Astrocyte of the hippocampus (primary cell): ENCODE measurements around the gene FYN.
"Not testable (repeated sequence)": the region's sequence is repeated elsewhere in the genome, so short reads cannot be mapped to it uniquely, and the experiment has no call there.

ENCODE experiments used
- DNase-seq: peaks from one replicate; pipeline ENCODE4 v3.0.0; 2011; ENCODE audit warnings: low read depth, low spot score

FYN gene

DNA sequence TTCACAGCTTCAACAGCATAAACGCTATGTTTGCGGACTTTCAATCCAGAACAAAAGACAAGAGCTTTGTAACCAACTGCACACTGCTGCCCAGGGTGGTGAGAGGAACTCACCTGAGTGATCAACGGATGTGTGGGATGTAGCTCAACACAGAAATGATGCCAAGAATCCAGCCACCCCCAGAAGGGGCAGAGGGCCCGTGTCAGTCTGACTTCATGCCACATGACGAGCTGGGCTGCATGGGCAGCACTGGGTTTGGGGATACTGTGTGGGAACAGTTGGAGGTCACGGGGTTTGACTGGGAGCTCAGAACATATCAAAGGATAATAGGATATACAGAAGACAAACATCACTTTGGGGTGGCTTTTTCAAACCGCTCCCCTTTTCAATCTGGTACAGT, 188.2 kb downstream of the FYN start:
- no peak for DNase-seq

DNA sequence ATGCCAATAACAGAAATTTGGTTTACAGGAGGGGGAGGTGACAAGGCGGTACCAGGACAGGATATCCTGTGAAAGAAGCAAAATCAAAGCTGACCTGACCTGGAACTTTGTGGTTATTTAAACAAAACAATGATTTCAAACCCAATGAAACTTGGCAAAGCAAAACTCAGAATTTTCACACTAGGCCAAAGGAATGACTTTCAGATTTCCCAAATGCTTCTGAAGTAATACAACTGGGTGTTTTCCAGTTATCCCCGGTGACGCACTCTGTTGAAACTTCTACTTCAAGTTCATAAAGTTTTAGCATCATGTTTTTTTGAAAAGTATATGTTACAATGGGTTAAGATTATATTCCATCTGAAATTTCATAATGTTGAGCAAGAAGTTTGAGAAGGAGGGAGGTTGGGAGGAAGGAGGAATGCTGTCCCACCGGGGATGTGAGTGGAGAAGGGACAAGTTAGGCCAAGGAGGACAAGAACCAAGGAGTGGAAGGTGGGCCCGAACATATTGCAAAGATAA, 189.4 kb downstream of the FYN start:
- peak; percentile 84 for DNase-seq

DNA sequence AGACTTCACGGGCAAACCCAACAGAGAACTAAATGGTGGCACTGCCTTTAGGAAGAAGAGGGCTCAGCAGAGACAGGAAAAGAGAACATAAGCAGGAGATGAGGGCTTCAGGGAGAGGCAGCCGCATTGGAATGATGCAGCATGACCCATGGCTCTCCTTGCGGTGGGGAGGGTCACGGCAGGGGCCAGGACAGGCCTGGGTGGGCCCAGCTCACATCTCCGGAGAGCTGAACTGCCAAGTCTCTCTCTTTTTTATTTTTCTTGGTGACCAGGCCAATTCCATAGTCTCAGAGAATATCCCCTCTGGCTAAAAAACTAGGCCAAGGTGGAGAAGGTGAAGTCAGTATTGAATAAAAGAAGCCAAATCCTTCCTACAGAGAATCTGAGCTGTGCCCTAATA, 190.1 kb downstream of the FYN start:
- DNase-seq, result no peak

DNA sequence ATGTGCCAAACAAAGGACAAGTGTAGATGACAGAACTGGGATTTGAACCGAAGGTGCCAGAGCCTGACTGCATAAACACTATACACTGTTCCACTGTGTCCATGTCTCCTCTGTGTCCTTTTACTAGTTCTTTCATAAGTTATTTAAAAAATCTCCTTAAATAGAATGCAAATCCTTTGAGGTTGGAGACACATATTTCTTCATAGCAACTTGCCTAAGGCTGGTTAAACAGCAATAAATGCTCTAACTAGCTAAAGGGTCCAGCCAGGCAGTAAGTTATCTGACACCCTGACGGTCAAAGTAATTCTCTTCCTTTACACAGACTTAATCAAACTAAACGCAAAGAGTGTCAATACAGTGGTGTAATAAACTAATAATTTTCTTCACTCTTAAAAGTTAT, 191.4 kb downstream of the FYN start:
- peak; percentile 33 for DNase-seq

DNA sequence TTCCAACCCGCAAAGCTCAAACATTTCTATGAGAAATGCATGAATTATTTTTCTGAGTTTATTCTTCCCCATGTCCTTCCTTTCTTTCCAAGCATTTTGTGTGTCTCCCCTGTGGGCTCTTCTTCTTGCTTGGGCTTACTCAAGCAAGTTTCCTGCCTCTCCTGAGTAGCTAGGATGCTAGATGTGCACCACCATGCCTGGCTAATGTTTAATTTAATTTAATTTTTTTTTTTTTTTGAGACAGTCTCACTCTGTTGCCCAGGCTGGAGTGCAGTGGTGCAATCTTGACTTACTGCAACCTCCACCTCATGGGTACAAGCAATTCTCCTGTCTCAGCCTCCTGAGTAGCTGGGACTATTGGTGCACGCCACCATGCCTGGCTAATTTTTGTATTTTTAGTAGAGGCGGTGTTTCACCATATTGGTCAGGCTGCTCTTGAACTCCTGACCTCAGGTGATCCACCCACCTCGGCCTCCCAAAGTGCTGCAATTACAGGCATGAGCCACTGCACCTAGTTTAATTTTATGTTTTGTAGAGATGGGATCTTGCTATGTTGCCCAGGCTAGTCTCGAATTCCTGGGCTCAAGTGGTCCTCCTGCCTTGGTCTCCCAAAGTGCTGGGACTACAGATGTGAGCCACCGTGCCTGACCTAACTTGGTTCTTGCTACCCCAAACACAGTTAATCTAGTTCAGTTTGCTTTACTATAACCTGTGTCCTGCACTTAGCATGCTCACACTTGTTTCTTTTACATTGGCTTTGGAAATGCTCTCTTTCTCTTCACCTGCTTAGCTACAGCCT, 192.2 kb downstream of the FYN start:
- not testable (repeated sequence) for DNase-seq

DNA sequence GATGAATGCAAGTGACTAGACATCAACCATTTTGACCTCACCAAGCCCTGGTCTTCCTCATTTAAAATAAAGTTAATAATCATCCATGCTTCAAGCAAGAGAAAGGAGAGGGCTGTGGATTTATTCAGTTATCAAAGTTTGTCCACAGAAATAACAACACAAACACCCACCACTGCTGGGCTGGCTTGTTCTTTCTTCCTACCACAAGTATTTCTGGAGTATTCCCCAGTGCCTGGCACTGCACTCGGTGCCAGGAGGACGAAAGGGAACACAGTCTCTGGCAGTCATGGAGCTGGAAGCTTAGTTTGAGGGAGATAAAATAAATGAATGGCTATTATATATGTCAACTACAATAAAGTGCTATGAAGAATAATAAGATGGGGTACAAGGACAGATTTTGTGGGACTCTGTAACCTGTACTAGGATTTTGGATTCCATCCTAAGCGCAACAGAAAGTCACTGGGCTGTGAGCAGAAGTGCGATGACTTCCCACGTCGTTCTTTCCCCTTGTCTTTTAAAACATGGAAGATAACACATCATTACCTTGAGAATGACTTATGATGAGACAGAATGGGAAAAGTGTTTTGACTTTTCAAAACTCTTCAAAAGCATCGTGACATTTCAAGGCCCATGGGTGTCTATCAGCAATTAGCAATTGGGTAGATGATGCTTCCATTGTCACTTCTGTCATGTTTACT, 193.1 kb downstream of the FYN start:
- peak; percentile 83 for DNase-seq

DNA sequence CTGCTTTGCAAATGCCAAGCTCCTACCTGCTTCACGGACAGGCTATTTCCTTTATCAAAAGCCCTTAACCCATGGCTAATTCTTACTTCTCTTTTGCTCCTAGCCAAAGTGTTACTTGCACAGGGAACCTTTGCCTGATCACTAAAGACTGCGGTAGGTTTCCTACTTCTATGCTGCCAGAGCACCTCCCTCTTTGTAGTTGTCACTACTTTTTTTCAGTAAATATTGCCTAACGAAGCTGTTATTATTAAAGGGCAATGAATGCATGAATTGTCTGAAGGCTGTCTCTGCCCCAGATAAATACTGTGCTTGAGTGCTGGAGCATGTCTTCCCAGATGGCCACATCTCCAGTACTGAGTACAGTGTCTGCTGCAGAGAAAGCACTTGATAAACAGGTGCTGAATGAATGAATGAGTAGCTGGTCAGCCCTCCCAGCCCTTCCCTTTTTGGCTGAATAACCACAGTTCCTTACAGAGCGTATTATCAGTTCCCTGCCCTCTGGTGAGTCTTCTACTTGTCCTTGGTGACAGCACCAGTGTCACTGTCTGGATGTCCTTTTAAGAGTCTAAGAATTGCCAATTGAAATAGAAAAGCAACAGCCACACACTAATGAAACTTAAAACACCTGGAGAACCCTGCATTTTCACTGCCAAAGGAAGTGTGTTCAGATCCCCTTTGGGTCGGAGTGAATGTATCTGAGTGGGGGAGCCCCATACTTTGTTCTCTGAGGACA, 194.0 kb downstream of the FYN start:
- no peak for DNase-seq

DNA sequence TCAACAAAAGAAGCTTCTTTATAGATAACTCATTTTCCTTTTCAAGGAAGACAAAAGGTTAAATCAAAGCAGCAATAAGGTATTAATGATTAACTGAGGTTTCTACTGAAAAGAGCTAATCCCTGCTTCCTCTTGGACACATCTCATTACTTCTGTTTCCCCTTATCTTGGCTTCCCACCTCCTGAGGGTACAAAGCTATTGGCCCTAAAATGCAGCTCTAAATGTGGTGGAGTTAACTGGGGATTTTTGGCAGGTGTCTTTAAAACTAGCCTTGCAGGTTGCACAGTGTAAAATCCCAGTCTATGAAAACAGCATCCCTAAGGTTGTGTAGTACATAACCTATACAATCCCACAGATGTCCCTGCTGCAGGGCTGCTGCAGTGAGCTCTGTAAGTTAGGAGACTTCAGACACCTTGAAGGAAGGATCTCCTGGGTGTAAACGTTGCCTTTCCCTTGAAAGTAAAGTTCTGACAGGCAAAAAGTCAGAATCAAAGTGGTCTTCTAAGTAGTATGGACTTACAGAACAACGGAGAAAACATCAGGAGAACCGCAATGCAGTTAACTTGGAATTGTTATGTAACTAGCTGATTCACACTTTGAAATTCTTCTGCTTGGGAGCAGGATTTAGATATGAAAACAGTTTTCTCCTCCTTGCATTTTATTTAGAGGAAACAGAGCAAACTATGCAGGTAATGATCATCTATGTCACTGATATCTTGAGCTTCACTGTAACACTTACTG, 195.8 kb downstream of the FYN start:
- DNase-seq, result no peak

DNA sequence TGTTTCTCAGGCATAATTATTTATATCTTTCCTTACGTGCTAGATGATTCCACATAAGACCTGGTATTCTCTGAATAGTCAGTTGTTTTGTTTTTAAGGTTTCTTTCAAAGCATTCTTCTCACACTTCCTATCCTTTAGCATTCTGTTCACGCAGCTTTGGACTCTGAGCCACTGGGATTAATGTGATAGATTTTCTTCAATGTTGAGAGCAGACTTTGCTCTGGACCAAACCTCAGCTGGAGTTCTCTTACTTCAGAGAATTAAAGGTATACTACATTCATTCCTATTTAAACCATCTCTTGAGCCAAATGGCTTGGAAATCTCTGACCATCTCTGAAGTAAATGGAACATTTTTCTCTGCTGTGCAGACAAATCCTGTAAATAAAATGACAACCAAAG, 196.9 kb downstream of the FYN start:
- no peak for DNase-seq

DNA sequence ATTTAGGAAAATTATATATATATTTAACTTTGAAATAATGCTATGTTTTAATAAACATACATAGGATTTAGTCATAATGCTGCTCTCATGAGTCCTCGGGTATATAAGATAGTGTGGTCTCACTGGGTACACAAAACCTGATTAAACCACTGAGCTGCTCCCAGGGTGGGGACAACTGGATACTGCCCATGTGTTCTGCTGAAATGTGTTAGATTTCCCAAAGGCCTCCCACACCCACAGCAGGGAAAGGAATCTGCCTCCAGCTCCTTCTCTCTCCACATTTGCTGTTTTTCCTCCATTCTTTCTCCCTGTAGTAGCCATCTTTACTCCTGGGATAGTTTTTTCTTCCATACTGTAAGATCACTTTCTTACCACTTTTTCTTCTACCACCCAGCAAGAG, 198.4 kb downstream of the FYN start:
- no peak for DNase-seq

DNA sequence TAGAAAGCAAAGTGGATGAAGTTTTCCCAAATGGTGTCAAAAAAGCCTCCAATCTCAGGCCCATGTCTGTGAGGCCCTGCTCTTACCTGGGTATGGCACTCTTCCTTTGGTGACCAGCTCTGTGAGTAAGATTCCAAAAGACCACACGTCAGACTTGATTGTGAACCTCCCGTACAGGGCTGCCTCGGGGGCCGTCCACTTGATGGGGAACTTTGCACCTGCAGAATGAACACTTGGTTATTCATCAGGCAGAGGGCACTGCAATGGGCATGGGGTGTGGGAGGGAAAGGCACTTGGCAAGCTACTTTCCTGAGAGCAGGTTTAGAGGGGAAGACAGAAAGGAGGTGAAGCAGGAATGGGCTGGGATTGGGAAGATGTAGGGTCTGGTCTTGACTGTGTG, 198.8 kb downstream of the FYN start:
- no peak for DNase-seq

DNA sequence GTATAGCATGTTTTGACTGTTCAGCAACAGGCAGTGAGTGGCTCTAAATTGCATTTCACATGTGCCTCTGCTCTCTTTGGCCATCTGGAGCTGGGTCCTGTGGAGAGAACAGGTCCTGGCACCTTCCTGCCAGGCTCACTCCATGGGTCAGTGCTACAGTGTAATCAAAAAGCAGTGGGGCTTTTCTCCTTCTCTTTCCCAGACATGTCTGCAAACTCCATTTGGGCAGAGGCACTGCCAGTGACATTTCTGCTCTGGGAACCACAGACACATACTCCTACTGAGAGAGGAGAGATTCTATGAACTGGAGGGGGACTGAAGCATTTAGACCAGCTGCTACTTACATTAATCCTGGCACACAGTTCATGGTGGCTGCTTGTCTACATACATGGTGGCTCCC, 199.3 kb downstream of the FYN start:
- DNase-seq, result no peak

DNA sequence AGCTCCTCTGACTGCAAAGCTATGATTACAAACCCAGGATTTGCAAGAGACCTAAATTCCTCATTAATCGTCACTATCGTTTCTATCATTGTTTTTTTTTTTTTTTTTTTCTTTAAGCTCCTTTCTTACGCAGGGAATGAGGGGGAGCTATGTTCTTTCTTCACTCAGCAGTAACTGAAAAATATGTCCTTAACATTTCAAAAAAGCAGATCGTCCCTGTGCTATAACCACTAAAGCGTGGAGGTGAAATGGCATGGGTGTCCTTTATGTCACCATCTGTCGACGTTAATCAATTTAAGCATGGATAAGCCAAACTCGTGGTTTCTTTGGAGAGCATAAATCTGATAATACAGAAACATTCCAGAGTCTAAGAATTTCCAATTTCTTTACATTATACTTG, 199.7 kb downstream of the FYN start:
- DNase-seq, result no peak

DNA sequence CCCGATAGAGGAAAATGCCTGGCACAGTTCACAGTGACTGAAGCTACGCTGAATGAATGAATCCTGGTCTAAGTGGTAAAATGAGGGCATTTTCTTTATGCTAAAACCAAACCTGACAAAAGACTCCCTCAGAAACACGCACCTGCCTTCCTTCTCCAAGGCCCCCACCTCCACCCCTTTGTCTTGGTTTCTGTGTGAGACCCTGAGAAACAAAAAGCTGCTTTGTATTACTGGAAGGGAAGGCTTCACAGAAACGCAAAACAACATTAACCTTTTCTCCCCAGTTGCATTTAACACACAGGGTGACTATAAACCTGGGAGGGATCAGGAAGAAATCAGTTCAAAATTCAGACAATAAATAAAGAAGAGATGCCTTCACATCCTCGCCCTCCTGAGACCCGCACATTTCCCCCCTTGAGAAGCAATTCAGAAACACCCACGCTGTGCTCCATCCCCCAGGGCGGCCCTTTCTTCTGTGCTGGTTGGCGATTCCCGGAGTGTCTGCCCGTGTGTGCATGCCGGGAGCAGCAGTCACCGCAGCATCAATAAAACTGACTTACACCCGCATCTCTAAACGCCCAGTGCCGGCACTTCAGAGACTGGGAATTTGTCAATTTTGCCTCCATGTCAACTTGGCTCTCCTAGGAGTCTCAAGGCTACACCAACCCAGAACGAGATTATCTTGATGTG, 200.3 kb downstream of the FYN start:
- peak; percentile 46 for DNase-seq

DNA sequence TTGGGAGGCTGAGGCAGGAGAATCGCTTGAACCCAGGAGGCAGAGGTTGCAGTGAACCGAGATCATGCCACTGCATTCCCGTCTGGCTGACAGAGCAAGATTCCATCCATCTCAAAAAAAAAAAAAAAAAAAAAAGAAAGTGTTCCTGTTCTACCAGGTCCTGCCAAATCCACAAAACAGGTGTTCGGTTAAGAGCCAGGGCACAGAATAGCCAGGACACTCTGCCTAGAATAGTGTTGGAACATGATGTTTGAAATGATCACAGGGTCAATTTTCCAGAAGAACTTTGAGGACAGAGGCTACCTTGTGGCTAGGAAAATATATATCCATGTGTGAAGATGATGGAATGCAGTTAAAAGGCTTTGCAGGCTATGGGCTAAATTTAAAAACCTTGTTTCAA, 203.9 kb downstream of the FYN start:
- no peak for DNase-seq

DNA sequence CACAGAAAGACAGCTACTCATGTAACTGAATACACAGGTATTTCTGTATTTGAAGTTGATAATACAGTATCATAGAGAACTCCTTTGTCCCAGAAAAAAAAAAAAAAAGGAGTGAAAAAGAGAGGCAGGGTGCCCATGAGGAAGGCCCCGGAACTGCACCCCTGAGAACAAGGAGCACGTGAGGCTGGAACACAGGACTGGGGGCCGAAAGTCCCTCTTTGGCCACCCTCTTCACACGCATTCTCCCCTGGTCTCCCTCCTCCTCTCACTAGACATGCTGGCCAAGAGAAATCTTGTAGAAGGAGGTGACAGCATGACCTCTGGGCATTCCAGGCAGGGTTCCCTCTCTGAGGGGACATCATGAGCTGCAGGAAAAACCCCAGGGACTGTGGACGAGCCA, 204.8 kb downstream of the FYN start:
- DNase-seq, result no peak

DNA sequence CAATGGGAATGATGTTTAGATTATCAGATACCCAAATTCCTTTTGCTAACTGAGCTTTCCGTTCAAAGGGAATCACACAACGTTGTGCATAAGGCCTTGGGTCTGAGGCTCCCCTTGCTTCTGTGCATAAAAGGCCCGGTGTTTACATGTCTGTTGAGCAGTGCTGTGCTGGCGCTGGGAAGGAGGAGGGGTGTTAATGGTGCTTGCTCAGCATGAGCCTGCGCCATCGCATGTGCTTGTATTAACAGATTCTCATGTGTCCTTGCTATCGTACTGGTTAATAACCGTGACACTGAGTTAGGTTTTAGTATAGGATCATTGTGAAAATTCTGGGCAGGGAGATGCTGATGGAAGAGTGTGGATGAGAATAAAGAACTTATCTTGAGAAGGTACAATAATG, 205.3 kb downstream of the FYN start:
- DNase-seq, result no peak

DNA sequence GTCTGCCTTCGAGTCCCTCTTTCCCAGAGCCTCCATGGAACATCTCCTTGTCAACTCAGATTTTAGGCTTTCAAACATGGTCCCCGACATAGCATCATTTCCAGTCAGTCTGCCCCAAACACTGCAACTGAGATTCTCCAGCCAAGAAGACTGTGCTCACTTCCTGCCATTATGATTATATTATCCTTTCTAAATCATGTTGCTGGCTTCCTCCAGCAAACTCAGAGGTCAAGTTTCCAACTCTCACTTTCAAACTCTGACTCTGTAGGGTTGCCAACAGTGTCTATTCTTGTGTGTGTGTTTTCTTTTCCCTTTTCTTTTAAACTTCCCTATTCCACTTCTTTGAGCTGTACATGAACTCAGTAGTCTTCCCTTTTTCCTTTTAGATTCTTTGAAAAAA, 206.4 kb downstream of the FYN start:
- DNase-seq, result no peak

DNA sequence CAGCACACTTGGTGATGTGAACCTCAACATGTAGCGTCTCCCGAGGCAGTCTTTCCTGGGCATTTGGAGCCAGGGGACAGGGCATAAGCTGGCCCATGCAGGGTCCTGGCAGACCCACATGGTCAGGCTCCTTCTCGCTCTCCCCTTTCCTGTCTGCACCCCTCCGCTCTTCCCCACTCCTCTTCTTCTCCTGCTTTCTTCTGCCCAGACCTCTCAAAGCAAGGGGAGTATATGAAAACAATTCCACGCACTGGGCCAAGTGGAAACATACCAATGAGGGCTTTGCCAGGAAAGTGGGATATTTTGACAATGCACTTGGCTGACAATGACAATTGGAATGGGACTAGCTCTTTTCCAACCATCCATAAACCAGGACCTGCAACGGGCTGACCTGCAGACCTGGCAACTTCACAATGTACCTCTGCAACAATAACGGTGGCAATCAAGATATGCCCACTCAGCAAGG, 208.7 kb downstream of the FYN start:
- DNase-seq, result peak; percentile 56

DNA sequence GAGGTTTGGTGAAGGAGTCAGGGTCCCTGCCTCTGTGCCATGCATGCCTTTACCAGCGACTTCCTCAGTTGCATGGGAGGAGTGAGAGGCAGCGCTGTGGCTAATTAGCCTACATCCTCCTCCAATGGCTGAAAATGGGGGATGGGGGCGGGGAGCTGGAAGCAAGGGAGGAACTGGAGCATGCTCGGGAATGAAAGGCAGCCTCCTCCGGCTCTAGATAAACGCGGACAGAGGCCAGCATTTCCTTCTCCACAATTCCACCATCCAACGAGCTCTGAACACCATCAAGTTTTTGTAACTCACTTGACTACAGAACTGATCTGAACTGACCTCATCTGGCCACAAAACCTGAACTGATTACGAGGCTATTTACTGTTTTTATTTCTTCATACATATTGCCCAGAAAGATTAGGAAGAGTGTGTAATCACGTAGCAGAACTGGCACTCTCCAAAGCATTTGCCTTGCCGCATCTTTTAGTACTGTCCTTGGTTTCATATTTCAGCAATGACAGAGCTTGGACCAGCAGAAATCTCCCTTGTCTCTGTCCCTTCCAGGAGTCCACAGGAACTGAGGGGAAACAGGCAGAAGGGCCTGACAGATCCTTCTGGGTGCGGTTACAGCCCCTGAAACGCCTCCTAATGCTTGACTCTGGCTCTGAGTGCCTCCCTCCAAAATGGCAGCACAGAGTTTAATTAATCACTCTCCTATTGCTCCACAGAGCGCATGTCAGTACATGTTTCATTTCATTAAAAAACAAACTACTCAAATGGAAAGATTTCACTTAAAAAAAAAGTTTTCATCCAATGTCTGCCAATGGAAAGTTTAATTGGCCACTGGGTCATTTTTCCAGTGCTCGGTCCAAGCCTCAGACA, 209.3 kb downstream of the FYN start:
- peak; percentile 70 for DNase-seq
